NCI-H2081 treated with DMSO at 0.1 percent for 48 hours (cell line): ENCODE data around the gene C16orf92.
"Not testable (repeated sequence)": the region's sequence is repeated elsewhere in the genome, so short reads cannot be mapped to it uniquely, and the experiment has no call there.

ENCODE experiments used
- DNase-seq: peaks from one replicate; lab custom pipeline; 2025; lab: John Stamatoyannopoulos, UW

The C16orf92 gene

DNA sequence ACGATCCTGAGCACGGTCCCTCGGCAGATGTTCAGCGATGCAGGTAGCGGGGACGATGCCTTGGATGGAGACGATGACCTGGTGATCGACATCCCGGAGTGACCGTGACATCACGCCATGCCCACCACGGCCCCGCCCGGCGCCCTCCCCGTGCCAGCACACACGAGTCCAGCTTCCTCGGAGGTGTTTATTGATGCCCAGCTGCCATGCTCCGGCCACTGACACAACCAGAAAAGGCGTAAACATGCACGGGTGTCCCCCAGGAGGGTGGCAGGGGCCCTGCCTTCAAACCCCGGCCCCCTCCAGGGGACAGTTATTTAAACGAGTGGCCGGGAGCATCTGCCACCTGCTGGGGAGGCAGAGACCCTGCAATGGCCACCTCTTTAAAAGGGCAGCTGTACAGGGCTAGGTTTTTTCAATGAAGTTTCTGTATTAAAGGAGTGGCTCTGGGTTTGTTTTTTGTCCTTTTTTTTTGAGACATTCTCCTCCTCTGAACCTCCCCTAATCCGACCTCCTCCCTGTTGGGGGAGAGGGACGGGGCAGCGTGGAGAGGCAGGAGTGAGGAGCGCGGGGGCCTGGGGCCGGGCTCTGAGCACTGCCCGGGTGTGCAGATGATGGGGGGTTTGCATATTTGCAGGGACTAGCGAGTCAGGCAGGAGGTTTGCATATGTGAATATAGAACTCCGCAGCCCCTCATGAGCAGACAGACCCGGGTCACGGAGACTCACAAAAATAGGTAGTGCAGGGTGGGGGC lies 17.5 kb upstream of the C16orf92 start:
- DNase-seq, result no peak

DNA sequence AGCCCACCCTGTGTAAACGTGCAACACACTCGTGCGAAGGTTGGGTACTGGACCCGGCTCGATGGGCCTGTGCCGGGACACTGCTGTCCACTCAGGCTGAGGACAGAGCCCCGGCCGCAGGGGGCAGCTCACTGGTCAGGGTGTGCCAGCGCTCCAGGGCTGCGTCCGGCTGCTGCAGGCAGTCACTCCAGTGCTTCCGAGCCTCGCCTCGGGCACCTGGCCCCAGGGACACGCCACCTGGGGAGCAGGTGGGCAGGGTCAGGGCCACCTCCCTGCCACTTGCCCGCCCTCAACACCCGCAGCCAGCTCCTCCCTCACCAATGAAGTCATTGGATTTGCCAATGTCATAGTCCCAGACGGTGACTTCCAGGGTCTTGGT lies 16.9 kb upstream of the C16orf92 start:
- no peak for DNase-seq

GRCh38 chr16:30006659-30007377 lies 16.2 kb upstream of the C16orf92 start:
- no peak for DNase-seq

DNA sequence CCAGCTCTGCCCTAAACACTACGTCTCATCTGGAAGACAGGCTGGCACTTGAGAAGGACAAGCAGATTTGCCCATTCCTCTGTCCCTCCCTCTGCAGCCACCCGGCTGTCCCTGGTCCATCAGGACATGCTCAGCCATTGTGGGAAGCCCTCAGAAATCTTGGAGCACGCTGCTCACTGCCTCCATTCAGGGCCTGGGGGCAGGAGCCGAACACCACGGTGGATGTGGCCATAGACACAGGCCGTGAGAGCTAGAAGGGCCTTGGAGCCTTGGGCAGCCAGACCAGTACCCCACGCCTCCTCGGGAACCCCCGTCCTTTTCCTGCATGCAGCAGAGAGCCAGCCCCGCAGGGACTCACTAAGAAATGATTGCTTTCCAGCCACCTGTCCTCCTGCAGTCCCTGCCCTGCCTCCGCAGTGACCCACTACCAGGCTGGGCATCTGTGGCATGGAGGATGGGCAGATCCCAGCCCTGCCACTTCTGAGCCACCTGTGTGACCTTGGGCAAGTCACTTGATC lies 15.6 kb upstream of the C16orf92 start:
- DNase-seq, result no peak

GRCh38 chr16:30009085-30009862 lies 13.7 kb upstream of the C16orf92 start:
- no peak for DNase-seq

DNA sequence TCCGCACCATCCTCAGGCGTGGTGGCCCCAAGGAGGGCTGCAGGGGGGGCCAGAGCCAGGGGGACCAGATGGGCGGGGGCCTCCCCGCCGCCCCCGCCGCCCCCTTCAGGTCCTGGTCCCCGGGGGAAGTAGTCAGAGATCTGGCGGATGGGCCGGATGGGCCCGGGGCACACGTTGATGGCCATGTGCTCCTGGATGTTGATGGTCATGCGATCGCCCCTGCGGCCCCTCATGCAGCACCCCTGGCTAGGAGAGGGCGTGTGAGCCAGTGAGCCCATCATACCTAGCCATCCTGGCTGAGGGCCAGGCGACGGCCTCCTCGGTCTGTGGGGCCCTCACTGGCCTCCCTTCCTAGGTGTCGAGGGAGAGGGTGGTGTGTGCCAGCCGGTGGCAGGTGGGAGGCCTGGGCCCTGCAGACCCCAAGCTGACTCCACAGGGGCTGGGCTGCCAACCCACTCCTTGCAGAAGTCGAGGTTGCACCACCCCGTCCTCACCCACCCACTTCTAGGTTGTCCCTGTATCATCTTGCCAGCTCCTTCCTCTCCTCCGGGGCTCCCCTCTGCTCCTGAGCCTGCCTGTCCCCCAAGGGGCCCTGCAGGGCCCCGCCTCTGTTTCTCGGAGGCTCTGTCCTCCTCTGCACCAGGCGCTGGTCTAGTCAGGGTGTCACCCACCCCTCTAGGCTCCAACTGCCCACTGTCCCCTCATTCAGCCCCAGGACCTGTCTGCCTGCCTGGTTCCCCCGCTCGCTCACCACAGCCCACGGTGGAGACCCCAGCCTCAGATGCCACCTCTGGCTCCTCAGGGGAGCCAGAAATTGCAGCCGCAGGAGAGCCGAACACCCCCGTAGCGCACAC lies 12.8 kb upstream of the C16orf92 start:
- no peak for DNase-seq

DNA sequence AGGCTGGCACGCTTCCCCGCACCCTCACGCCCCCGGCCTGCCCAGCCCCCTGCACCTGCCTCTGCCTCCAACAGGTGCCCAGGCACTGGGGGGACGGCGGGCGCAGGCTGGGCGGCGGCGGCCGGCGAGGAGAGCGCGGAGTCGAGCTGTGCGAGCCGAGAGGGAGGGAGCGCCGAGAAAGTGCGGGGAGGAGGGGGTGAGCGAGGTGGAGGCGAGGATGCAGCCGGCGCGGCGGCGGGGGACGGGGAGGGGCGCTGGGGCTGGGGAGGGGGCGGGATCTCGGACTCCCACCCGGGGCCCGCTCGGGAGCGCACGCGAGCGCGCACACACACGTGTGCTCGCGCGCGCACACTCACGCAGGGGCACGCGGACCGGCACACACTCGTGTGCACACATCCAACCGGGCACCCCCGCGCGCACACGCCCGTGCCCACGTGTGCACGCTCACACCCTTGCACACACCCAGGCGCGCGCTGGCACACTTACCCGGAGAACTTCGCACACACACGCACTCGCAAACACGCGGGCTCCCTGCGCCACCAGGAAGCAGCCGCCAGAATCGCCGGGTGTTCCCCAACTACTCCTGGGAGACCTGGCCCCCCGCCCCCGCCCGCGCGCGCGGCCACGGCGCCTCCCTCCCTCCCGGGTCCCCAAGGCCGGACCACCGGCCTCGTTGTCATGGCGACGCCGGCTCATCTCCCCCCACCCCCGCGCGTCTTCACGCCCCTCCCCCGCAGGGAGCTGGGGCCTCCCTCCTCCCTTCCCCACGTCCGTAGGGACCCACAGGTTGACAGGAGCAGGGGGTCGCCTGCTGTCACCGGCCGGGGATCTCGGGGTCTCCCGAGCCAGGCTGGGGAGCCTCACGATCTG lies 11.9 kb upstream of the C16orf92 start, which contains the start of gene DOC2A:
Gene DOC2A (minus strand): TSS at position 184 of the 870 bp plus-strand sequence. CDS start 805 bp downstream, outside the sequence.
- no peak for DNase-seq

DNA sequence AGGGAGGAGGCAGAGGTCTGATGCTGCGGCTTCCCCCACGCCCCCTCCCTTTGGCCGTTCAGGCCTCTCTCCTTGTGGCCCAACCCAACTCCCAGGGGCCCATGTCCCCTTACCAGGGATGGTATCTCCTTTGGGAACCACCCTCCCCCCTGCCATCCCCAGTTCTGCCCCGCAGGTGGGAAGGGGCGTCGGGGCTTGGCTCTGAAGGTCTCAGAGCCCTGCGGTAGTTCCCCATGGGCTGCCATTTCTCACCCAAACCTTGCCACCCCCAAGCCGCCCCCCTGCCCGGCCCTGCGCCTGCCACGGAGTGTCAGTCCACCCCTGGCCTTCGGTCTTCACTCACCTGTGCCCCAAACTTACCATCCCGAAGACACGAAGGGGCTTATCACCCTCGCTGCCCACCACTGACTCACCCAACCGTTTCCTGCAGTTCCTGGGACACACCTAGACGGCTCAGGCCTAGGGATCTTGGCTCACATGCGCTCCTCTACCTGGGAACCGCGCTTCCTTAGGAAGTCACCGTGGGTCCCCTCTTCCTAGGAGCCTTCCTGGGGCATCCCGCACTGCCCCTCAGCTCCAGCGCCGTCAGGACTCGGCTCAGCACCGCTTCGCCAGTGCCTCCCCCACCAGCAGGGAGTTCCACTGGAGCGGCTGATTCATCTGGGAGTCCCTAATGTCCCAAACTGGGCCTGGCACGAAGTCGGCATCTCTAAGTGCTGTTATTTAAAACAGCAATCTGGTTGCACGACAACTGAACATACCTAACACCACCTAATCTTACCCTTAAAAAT lies 11.1 kb upstream of the C16orf92 start:
- DNase-seq, result no peak

DNA sequence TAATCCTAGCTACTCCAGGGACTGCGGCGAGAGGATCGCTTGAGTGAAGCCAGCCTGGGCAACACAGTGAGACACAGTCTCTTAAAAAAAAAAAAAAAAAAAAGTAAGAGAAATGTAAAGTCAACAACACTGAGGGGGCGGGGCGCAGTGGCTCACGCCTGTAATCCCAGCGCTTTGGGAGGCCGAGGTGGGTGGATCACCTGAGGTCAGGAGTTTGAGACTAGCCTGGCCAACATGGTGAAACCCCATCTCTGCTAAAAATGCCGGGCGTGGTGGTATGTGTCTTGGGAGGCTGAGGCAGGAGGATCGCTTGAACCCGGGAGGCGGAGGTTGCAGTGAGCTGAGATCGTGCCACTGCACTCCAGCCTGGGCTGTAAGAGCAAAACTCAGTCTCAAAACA lies 10.4 kb upstream of the C16orf92 start:
- DNase-seq, result not testable (repeated sequence)

DNA sequence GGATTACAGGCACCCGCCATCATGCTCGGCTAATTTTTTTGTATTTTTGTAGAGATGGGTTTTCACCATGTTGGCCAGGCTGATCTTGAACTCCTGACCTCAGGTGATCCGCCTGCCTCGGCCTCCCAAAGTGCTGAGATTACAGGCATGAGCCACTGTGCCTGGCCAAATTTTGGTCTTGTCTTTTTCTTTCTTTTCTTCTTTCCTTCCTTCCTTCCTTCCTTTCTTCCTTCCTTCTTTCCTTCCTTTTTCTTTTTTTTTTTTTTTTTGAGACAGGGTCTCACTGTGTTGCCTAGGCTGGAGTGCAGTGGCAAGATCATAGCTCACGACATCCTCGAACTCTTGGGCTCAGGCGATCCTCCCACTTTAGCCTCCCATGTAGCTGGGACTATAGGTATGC lies 7.5 kb upstream of the C16orf92 start:
- not testable (repeated sequence) for DNase-seq

DNA sequence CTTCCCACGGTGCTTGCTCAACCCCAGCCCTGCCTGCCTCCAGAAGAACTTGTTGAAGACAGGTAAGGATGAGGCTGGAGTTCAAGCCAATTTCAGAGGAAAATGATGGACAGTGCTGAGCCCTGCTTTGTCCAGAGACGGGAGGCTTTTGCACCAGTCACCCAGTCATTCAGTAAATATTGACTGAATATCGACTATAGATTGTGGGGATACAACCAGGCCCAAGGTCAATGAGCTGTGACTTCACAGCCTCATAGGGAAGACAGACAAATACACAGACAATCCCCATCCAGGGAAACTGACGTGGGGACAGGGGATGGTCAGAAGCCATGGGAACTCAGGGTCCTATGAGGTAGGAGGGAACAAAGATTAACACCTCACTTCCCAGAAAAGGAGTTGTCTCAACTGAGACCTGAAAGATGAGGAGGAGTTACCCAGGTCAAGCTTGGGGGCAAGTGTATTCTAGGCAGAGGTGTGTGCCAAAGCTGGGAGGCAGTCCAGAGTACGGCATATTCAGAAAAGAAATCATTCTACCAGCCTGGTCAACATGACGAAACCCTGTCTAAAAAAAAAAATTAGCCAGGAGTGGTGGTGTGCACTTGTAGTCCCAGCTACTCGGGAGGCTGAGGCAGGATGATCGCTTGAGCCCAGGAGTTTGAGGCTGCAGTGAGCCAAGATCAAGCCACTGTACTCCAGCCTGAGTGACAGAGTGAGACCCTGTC lies 6.3 kb upstream of the C16orf92 start:
- DNase-seq, result no peak

DNA sequence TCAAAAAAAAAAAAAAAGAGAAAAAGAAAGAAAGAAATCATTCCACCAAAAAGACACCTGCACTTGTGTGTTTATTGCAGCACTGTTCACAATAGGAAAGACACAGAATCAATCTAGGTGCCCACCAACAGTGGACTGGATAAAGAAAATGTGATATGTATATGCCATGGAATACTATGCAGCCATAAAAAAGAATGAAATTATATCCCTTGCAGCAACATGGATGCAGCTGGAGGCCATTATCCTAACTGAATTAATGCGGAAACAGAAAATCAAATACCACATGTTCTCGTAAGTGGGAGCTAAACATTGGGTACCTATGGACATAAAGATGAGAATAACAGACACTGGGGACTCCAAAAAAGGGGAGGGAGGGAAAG lies 5.7 kb upstream of the C16orf92 start:
- no peak for DNase-seq

- not testable (repeated sequence) for DNase-seq
These were observed 5.1 kb upstream of the C16orf92 start for GRCh38 chr16:30017937-30018336.

DNA sequence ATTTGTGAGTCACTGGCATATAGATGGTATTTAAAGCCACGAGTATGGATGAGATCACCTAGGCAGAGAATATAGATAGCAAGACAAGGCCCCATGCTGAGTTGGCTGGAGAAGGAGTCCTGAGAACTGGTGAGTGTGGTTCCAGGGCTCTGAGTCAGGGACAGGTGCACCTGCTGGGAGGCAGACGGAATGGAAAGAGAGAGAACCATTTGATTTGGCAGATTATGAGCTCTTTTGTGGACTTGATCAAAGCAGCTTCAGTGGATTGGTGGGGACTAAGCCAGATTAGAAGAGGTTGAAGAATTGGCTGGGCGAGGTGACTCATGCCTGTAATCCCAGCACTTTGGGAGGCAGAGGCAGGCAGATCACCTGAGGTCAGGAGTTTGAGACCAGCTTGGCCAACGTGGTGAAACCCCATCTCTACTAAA lies 4.3 kb upstream of the C16orf92 start:
- DNase-seq, result no peak

- DNase-seq, result no peak
These were observed 588 bp downstream of the C16orf92 start for GRCh38 chr16:30023586-30023985.

- no peak for DNase-seq
These were observed 1.5 kb downstream of the C16orf92 start for GRCh38 chr16:30024451-30024850.

GRCh38 chr16:30025156-30025555 lies 2.2 kb downstream of the C16orf92 start:
- no peak for DNase-seq

- no peak for DNase-seq
These were observed 2.6 kb downstream of the C16orf92 start for GRCh38 chr16:30025574-30025973.

GRCh38 chr16:30026449-30026848 lies 3.5 kb downstream of the C16orf92 start:
- DNase-seq, result no peak
